Fibroblast of pulmonary artery (primary cell): ENCODE data around the gene CRELD2.
A peak's percentile ranks its signal among the peaks of the same experiment; 100 is the strongest.

Experiments
- DNase-seq: peaks from one replicate; pipeline ENCODE4 v3.0.0-alpha.2; 2010; ENCODE audit warnings: low read depth
- H3K4me3 ChIP-seq: replicated peaks from 2 replicates; pipeline ENCODE4 v1.5.1; 2011; ENCODE audit warnings: low read depth, mild to moderate bottlenecking, control low read depth, low read length, moderate library complexity
- TF ChIP-seq, protein P1 (sequence below): IDR thresholded peaks from 2 replicates; pipeline ENCODE4 v1.5.1; 2011; ENCODE audit warnings: mild to moderate bottlenecking, control low read depth, low read length, inconsistent platforms; ENCODE audit errors: missing control alignments

Gene CRELD2

DNA sequence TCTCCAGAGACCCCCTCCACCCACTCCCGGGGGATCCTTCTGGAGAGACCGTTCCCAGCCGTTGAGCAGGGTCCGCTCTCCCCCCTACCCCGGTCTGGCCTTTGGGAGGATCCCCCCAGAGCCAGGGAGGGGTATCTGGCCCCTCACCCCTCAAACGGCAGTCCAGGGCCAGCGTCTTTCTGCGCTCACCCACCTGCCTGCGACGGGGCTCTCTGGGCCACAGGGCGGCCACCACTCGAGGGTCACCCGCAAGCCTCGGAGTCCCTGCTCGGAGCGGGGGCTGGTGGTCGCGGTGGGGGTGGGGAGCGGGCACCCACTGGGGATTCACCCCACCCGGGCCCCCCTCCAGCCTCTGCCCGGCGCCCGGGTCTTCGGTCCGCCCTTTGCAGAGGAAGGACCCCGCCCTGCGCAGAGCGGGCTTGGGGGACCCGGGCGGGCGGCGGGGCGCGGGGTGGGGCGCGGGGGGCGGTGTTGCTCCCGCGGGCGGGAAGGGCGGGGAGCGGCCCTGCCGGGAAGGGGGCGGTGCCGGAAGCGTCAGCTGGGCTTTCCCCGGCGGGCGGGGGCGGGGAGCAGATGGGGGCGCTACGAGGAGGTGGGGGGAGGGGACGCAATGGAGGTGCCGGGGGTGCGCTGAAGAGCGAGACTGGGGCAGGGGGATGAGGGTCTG is 16.6 kb downstream of the CRELD2 start:
- TF ChIP-seq, protein P1, sequence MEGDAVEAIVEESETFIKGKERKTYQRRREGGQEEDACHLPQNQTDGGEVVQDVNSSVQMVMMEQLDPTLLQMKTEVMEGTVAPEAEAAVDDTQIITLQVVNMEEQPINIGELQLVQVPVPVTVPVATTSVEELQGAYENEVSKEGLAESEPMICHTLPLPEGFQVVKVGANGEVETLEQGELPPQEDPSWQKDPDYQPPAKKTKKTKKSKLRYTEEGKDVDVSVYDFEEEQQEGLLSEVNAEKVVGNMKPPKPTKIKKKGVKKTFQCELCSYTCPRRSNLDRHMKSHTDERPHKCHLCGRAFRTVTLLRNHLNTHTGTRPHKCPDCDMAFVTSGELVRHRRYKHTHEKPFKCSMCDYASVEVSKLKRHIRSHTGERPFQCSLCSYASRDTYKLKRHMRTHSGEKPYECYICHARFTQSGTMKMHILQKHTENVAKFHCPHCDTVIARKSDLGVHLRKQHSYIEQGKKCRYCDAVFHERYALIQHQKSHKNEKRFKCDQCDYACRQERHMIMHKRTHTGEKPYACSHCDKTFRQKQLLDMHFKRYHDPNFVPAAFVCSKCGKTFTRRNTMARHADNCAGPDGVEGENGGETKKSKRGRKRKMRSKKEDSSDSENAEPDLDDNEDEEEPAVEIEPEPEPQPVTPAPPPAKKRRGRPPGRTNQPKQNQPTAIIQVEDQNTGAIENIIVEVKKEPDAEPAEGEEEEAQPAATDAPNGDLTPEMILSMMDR, result no peak
- peak; percentile 62 for DNase-seq
- peak overlapping the region; percentile 39 for H3K4me3 ChIP-seq

DNA sequence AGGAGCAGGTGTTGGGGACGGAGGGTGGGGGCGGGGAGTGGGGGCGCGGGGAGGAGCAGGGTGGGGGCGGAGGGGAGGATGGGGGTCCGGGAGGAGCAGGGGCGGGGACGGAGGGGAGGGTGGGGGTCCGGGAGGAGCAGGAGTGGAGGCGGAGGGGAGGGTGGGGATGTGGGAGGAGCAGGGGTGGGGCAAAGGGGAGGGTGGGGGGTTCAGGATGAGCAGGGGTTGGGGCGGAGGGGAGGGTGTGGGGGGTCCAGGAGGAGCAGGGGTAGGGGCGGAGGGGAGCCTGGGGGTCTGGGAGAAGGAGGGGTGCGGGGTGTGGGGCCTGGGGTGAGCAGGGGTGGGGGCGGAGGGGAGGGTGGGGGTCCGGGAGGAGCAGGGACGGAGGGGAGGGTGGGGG is 17.1 kb downstream of the CRELD2 start:
- peak; percentile 54 for DNase-seq
- TF ChIP-seq, protein P1, result no peak
- H3K4me3 ChIP-seq, result no peak overlapping the region

DNA sequence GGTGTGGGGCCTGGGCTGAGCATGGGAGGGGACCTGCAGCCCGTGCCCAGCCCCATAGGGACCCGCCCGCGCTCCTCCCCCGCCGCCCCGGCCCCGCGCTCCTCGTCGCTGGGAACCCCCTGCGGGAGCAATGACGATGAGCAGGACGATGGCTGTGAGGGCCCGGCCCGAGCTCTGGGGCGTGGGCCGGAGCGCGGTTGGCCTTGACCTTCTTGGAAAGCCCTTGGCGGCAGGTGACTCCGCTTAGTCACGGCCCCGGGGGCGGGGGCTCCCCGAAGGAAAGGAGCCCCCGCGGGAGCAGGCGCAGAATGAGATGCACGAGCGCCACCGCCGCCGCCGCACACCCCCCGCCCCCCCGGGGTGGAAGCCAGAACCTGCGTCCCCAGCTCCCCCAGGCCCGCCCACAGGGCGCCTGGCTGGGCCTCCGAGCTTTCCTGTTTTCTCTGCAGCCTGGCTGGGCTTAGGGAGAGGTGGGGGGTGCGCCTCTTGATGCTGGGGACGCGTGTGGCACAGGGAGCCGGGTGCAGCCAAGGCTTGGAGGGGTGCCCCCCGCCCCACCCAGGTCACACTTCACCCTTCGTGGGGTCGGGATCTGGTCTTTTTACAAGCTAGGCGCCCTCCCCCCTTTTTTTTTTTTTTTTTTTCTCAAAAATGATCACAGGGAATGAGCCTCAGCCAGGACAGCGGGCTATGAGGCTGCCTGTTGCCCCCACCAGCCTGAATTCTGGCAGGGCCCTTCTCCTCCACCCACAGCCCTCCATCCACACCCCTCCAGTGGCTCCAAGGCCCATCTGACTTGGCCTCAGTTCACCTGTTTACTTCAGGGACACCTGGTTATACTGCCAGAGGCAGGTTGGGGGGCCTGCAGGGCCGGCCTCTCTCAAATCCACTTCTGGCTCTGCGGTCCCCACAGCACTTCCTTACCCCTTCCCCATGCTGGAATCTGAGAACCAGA is 17.9 kb downstream of the CRELD2 start:
- DNase-seq, result peak; percentile 92
- no peak overlapping the region for H3K4me3 ChIP-seq
- TF ChIP-seq, protein P1, result no peak

DNA sequence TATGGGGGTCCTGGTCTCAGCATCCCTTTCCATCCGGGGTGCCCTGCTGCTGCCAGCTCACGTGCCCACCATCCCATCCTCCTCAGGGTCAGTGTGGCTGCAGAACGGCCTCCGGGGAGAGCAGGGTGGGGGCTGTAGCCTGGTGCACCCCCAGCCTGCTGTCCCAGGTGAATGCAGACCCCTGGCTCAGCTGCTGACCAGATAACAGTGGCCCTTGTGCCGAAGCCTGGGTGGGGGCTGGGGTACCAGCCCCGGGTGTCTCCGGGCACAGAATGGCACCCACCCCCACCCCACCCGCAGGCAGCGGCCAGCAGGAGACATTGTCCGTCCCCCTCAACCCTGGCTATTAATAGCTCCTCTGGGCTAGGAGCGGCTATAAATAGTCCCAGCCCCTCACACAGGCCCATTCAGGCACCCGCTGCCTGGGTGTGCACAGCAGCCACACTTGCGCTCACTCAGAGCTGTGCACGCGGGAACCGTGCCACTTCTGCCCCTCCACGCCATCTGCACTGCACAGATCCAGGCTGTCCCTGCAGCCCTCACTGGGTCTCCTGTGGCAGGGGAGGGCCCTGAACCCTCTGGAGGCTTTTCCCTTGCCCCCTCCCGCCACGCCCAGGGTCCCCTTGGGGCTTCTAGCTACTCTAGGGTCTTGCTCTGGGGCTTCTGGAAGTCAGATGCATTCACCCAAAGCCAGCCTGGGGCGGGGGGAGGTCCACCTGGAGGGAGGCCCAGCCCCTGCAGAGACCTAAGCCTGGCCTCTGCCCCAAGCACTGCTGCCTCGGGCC is 18.7 kb downstream of the CRELD2 start:
- H3K4me3 ChIP-seq, result no peak overlapping the region
- TF ChIP-seq, protein P1, result no peak
- DNase-seq, result no peak

DNA sequence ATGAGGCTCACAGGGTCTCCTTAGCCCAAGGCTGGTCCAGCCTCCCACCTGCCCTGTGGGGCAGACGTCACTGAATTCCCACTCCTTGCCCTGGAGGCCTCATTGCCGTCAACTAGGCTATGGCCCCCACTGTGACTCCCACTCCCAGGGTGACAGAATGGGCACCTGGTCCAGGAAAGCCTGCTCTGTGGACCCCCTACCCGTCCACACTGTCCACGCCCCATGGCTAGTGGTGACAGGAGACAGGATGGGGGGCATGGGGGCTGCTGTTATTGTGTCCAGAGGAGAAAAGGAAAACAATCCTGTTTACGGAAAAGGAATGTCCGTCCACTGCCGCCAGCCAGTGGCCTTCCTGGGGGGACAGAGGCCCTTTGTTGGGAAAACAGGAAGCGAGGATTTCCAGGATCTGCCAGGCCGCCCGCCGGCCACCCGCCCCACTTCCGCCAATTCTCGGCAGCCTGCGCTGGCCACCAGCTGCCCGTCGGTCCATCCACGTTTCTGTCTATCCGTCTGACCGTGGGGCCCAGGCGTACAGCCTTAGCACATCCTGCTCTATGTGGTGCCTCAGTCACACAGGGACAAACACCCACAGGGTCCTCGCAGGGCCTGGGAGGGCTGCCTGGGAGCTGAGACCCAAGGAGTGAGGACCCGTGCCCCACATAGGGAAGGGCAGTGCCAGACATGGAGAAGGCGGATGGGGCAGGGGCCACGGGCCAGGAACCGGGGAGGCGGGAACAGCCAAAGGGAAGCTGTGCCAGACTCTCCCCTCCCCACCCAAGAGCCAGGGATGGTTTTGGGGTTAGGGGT is 19.5 kb downstream of the CRELD2 start:
- H3K4me3 ChIP-seq, result no peak overlapping the region
- TF ChIP-seq, protein P1, result no peak
- no peak for DNase-seq

DNA sequence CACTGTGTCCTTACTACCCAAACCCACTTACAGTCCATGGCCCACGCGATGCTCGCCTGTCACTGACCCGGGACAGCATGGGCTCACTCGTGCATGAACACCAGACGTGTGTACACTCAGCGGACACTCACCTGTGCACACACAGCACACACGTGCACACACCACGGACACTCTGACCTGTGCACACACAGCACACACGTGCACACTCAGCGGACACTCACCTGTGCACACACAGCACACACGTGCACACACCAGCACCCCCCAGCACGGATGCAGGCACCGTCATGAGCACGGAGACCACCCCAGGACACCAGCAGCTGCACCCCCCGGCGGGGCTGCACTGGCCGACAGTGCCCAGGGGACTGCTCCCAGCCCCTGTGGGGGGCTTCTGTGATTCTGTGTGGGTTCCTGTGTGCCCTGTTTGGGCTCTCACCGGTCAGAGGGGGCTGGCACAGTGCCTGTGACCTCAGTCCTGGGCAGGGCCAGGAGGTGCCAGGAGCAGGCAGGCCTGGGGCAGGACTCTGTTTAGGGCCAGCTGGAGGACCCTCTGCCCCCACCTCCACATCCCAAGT is 20.2 kb downstream of the CRELD2 start:
- no peak overlapping the region for H3K4me3 ChIP-seq
- TF ChIP-seq, protein P1, result no peak
- DNase-seq, result no peak
